ENCODE results near the gene TMEM132D. TPM values are rescaled to one million over a fixed set of nuclear protein-coding genes. Genes with fewer than 3 reads are reported as not detected.

Gene TMEM132D
- total RNA-seq, 3 donors from 2014 or later = 0.09 to 0.24 (median 0.12) TPM

- Histone ChIP-seq H3K36me3 (ENCODE audit: low read depth) (no peaks in the 10 kb centered on the region), H3K4me1 (ENCODE audit: low read depth) (no peaks in the 10 kb centered on the region), H3K9me3 (no peaks in the 10 kb centered on the region), H3K4me3 (no peak overlapping the region)
- TF ChIP-seq CTCF (IDR thresholded peaks at IDR 0.05) = no peak
- DNase-seq = no peak
- intact Hi-C loops (cut with DNase I, micrococcal nuclease) = no loop called here
- ATAC-seq = no peak
Observed at GRCh38 chr12:129230995-129231394, 672.8 kb downstream of the TMEM132D start.

- H3K36me3 ChIP-seq (ENCODE audit: low read depth) = no peaks in the 10 kb centered on the region
- ATAC-seq (no peak), DNase-seq (no peak)
- H3K4me1 ChIP-seq (ENCODE audit: low read depth) = no peaks in the 10 kb centered on the region
- TF ChIP-seq CTCF (IDR thresholded peaks at IDR 0.05) = no peak
- no peak overlapping the region for H3K4me3 ChIP-seq
- intact Hi-C loops (cut with DNase I, micrococcal nuclease) = no loop called here
- H3K9me3 ChIP-seq = no peaks in the 10 kb centered on the region
Observed at GRCh38 chr12:129226851-129227250, 677.0 kb downstream of the TMEM132D start.

GRCh38 chr12:129226005-129226404 is 677.8 kb downstream of the TMEM132D start:
- Histone ChIP-seq H3K36me3 (ENCODE audit: low read depth) (no peaks in the 10 kb centered on the region), H3K9me3 (no peaks in the 10 kb centered on the region), H3K4me3 (no peak overlapping the region), H3K4me1 (ENCODE audit: low read depth) (no peaks in the 10 kb centered on the region)
- intact Hi-C loops (cut with DNase I, micrococcal nuclease) = no loop called here
- no peak for ATAC-seq
- DNase-seq = no peak
- no peak for TF ChIP-seq CTCF (IDR thresholded peaks at IDR 0.05)

GRCh38 chr12:129215556-129215955 is 688.3 kb downstream of the TMEM132D start:
- intact Hi-C loops (cut with DNase I, micrococcal nuclease) = no loop called here
- no peak for ATAC-seq
- no peak for TF ChIP-seq CTCF (IDR thresholded peaks at IDR 0.05)
- H3K9me3 ChIP-seq = peaks cover 10% of the 10 kb centered on the region
- no peaks in the 10 kb centered on the region for H3K4me1 ChIP-seq (ENCODE audit: low read depth)
- no peak for DNase-seq
- no peaks in the 10 kb centered on the region for H3K36me3 ChIP-seq (ENCODE audit: low read depth)
- no peak overlapping the region for H3K4me3 ChIP-seq

- Histone ChIP-seq H3K36me3 (ENCODE audit: low read depth) (no peaks in the 10 kb centered on the region), H3K4me1 (ENCODE audit: low read depth) (no peaks in the 10 kb centered on the region), H3K4me3 (no peak overlapping the region), H3K9me3 (peaks cover 2% of the 10 kb centered on the region)
- no peak for TF ChIP-seq CTCF (IDR thresholded peaks at IDR 0.05)
- intact Hi-C loops (cut with DNase I, micrococcal nuclease) = no loop called here
- ATAC-seq (no peak), DNase-seq (no peak)
Observed at GRCh38 chr12:129213551-129213950, 690.3 kb downstream of the TMEM132D start.

Measured in mucosa of descending colon (tissue), 3 donors.